ELF-1 (cell line): ENCODE data around the gene VAMP3.

Source experiments
- DNase-seq: peaks from one replicate; pipeline ENCODE4 v3.0.0-alpha.2; 2016; ENCODE audit warnings: low read depth, low spot score

VAMP3 gene

GRCh38 chr1:7813677-7814373 is 42.7 kb downstream of the VAMP3 start:
- no peak for DNase-seq

DNA sequence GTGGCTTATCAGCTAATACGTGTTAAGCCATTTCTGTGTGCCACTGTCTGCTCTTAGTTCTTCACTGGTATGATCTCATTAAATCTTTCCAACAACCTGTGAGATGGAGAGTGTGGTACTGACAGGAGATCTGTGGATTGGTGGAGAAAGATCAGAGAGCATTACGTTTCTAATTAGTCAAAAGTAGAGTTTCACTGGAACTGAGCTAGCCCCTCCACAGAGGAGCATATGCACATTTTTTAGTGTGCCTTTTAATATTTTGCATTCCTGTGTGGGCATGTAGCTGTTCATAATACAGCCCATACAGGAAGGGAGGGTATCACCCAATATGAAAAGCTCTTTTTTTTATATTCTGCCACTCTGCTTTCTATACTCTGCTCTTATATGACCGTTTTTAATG is 50.2 kb downstream of the VAMP3 start:
- DNase-seq: no peak

DNA sequence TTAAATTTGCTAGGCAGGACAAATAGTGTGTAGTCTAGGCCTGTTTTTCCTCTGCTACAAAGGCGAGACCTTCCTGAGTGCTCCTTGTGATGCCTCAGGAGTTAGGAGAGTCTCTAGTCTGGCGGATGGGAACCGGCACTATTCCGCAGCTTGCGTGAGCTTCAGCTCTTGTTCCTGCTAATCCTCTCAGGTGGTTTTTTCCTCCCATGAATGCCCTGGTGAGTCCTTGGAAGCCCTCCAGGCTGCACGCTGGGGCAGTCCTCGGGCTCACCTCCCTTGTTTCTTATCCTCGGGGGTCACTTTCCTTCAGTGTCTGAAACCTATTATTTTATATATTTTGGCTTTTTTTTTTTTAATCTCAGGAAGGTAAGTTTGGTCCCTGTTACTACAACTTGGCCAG is 53.6 kb downstream of the VAMP3 start:
- DNase-seq: peak; percentile 2

DNA sequence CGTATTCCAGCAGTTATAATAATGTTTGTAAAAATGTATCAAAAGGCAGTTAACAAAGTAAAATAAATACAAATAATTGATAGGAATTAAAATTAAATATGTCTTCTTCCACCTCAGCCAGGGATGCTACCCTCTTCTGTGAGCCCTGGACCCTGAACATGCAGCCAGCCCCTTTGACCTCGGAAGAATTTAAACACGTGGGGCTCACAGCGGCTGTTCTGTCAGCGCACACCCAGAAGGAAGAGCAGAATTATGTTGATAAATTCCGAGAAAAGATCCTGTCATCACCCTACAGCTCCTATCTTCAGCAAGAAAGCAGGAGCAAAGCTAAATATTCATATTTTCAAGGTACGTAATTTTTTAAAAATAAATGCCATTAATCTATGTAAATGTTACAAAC is 55.3 kb downstream of the VAMP3 start:
- DNase-seq: no peak

DNA sequence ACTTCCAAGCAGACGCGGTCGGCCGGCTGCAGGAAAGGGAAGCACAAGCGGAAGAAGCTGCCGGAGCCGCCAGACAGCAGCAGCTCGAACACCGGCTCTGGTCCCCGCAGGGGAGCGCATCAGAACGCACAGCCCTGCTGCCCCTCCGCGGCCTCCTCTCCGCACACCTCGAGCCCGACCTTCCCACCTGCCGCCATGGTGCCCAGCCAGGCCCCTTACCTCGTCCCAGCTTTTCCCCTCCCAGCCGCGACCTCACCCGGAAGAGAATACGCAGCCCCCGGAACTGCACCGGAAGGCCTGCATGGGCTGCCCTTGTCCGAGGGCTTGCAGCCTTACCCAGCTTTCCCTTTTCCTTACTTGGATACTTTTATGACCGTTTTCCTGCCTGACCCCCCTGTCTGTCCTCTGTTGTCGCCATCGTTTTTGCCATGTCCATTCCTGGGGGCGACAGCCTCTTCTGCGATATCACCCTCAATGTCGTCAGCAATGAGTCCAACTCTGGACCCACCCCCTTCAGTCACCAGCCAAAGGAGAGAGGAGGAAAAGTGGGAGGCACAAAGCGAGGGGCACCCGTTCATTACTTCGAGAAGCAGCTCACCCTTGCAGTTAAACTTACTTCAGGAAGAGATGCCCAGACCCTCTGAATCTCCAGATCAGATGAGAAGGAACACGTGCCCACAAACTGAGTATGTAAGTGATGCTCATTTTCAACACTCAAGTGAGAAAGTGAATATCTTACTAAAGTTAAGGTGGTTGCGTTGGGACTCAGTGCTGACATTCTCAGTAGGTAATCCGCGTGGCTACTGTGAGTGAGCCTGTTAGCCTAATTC is 56.2 kb downstream of the VAMP3 start:
- peak; percentile 32 for DNase-seq
